Karpas-422 (cell line): ENCODE measurements around the gene UST. TPM values are rescaled to one million over a fixed set of nuclear protein-coding genes. Genes with fewer than 3 reads are reported as not detected.

Source experiments
- DNase-seq: peaks from one replicate; pipeline ENCODE4 v3.0.0-alpha.2; 2015
- H2AFZ ChIP-seq: fragments of 200-600 bp; sonication (generic); 2 replicates; pipeline ENCODE4 v1.6.1; 2014; ENCODE audit warnings: antibody characterized with exemption, low read length, mixed read lengths
- H3K27ac ChIP-seq: fragments of 200-600 bp; sonication (generic); 2 replicates; pipeline ENCODE4 v1.5.1; 2014; ENCODE audit warnings: mild to moderate bottlenecking, low read length, moderate library complexity
- H3K27me3 ChIP-seq: fragments of 200-600 bp; sonication (generic); 2 replicates; pipeline ENCODE4 v1.6.1; 2014; ENCODE audit warnings: low read length, mixed read lengths
- H3K36me3 ChIP-seq: fragments of 200-600 bp; sonication (generic); 2 replicates; pipeline ENCODE4 v1.6.1; 2014; ENCODE audit warnings: low read length, mixed read lengths; ENCODE audit not compliant: insufficient read depth
- H3K4me1 ChIP-seq: fragments of 200-600 bp; sonication (generic); 2 replicates; pipeline ENCODE4 v1.6.1; 2014; ENCODE audit warnings: mild to moderate bottlenecking, low read length, mixed read lengths
- H3K4me2 ChIP-seq: fragments of 200-600 bp; sonication (generic); 2 replicates; pipeline ENCODE4 v1.6.1; 2014; ENCODE audit warnings: low read length, low read depth, mild to moderate bottlenecking; ENCODE audit not compliant: poor library complexity, severe bottlenecking
- H3K4me3 ChIP-seq: fragments of 200-600 bp; sonication (generic); 2 replicates; pipeline ENCODE4 v1.5.1; 2014; ENCODE audit warnings: mild to moderate bottlenecking, antibody characterized with exemption, low read length, mixed read lengths
- H3K79me2 ChIP-seq: fragments of 200-600 bp; sonication (generic); 2 replicates; pipeline ENCODE4 v1.6.1; 2014; ENCODE audit warnings: mild to moderate bottlenecking, low read length, mixed read lengths
- H3K9ac ChIP-seq: fragments of 200-600 bp; sonication (generic); 2 replicates; pipeline ENCODE4 v1.6.0; 2014; ENCODE audit warnings: low read length
- H3K9me2 ChIP-seq: fragments of 200-600 bp; sonication (generic), shearing (Covaris generic); replicated peaks from 2 replicates; pipeline ENCODE4 v1.6.0; 2014; ENCODE audit warnings: mild to moderate bottlenecking, low read length, moderate library complexity; ENCODE audit not compliant: insufficient read depth
- H3K9me3 ChIP-seq: fragments of 300-700, 200-600 bp; sonication (generic); 2 replicates; pipeline ENCODE4 v1.6.1; 2014; ENCODE audit warnings: low read length, mixed read lengths
- H4K20me1 ChIP-seq: fragments of 200-600 bp; sonication (generic); 2 replicates; pipeline ENCODE4 v1.6.1; 2014; ENCODE audit warnings: mild to moderate bottlenecking, antibody characterized with exemption, low read length, low read depth; ENCODE audit not compliant: insufficient read depth
- total RNA-seq: library from RNA; depleted of rRNA; stranded (reverse); fragments of >200 nt; shearing (Covaris generic); gene quantifications from 2 replicates; pipeline ENCODE4 v1.2.3, GENCODE V29; 2014; ENCODE audit warnings: low replicate concordance; rRNA removed

Gene UST
- 0.15 TPM in 1 of 2 replicates, not detected in the other for total RNA-seq

GRCh38 chr6:148746363-148747144 is at the start of gene UST:
Gene UST, plus strand, starts transcription at chr6:148747030. Its CDS starts 401 bp downstream, at chr6:148747431.
- no peaks in the 10 kb centered on the region for H3K36me3 ChIP-seq
- no peaks in the 10 kb centered on the region for H3K9me2 ChIP-seq
- H3K4me3 ChIP-seq, result peak within 1 kb of the TSS; percentile 65
- no peaks in the 10 kb centered on the region for H4K20me1 ChIP-seq
- peak within 1 kb of the TSS; percentile 86 for H2AFZ ChIP-seq
- peaks cover 10% of the 10 kb centered on the region for H3K4me1 ChIP-seq
- 0 out of 2 replicates have a peak within 1 kb of the TSS, but pooled peaks have one; percentile 20 for H3K9ac ChIP-seq
- peak; percentile 67 for DNase-seq
- no peaks in the 10 kb centered on the region for H3K27me3 ChIP-seq
- peak within 1 kb of the TSS; percentile 70 for H3K4me2 ChIP-seq
- H3K9me3 ChIP-seq, result no peaks in the 10 kb centered on the region
- no peaks in the 10 kb centered on the region for H3K79me2 ChIP-seq
- H3K27ac ChIP-seq, result no peak within 1 kb of the TSS

GRCh38 chr6:148697895-148698440 is 48.9 kb upstream of the UST start:
- Histone ChIP-seq H3K27ac (no peak overlapping the region), H3K4me3 (no peak overlapping the region), H4K20me1 (no peaks in the 10 kb centered on the region), H3K4me2 (no peak overlapping the region), H2AFZ (no peak overlapping the region), H3K36me3 (no peaks in the 10 kb centered on the region), H3K9me2 (no peaks in the 10 kb centered on the region), H3K4me1 (no peaks in the 10 kb centered on the region), H3K9ac (no peak overlapping the region), H3K27me3 (no peaks in the 10 kb centered on the region), H3K9me3 (no peaks in the 10 kb centered on the region), H3K79me2 (no peaks in the 10 kb centered on the region)
- DNase-seq, result no peak

- no peak for DNase-seq
- Histone ChIP-seq H2AFZ (no peak overlapping the region), H3K36me3 (no peaks in the 10 kb centered on the region), H3K79me2 (no peaks in the 10 kb centered on the region), H3K9me2 (no peaks in the 10 kb centered on the region), H3K4me1 (no peaks in the 10 kb centered on the region), H3K27ac (no peak overlapping the region), H4K20me1 (no peaks in the 10 kb centered on the region), H3K4me3 (no peak overlapping the region), H3K27me3 (no peaks in the 10 kb centered on the region), H3K9ac (no peak overlapping the region), H3K4me2 (no peak overlapping the region), H3K9me3 (no peaks in the 10 kb centered on the region)
Observed at GRCh38 chr6:148698671-148699180, 48.1 kb upstream of the UST start.

GRCh38 chr6:148700047-148700715 is 46.6 kb upstream of the UST start:
- Histone ChIP-seq H4K20me1 (no peaks in the 10 kb centered on the region), H3K79me2 (no peaks in the 10 kb centered on the region), H3K4me3 (no peak overlapping the region; the same call in 1 of the 2 replicates), H3K27me3 (no peaks in the 10 kb centered on the region), H3K9me2 (no peaks in the 10 kb centered on the region), H3K27ac (no peak overlapping the region), H2AFZ (no peak overlapping the region), H3K9ac (no peak overlapping the region), H3K9me3 (no peaks in the 10 kb centered on the region), H3K4me2 (no peak overlapping the region), H3K4me1 (no peaks in the 10 kb centered on the region), H3K36me3 (no peaks in the 10 kb centered on the region)
- no peak for DNase-seq

- no peaks in the 10 kb centered on the region for H3K4me1 ChIP-seq
- no peak overlapping the region for H3K27ac ChIP-seq
- H3K27me3 ChIP-seq, result no peaks in the 10 kb centered on the region
- H2AFZ ChIP-seq, result no peak overlapping the region
- no peaks in the 10 kb centered on the region for H3K9me2 ChIP-seq
- H3K9ac ChIP-seq, result no peak overlapping the region
- peak overlapping the region; percentile 44 for H3K4me2 ChIP-seq
- peak overlapping the region; percentile 35; the same call in 1 of the 2 replicates for H3K4me3 ChIP-seq
- DNase-seq, result no peak
- no peaks in the 10 kb centered on the region for H3K36me3 ChIP-seq
- no peaks in the 10 kb centered on the region for H3K9me3 ChIP-seq
- H3K79me2 ChIP-seq, result no peaks in the 10 kb centered on the region
- H4K20me1 ChIP-seq, result no peaks in the 10 kb centered on the region
Observed at GRCh38 chr6:148700741-148701311, 46.0 kb upstream of the UST start.

GRCh38 chr6:148701375-148701774 is 45.5 kb upstream of the UST start:
- no peaks in the 10 kb centered on the region for H4K20me1 ChIP-seq
- H3K9me2 ChIP-seq, result no peaks in the 10 kb centered on the region
- H3K4me3 ChIP-seq, result no peak overlapping the region
- DNase-seq, result no peak
- no peak overlapping the region for H3K4me2 ChIP-seq
- no peaks in the 10 kb centered on the region for H3K9me3 ChIP-seq
- H3K36me3 ChIP-seq, result no peaks in the 10 kb centered on the region
- H3K79me2 ChIP-seq, result no peaks in the 10 kb centered on the region
- no peak overlapping the region for H3K27ac ChIP-seq
- no peak overlapping the region for H3K9ac ChIP-seq
- H3K4me1 ChIP-seq, result no peaks in the 10 kb centered on the region
- no peaks in the 10 kb centered on the region for H3K27me3 ChIP-seq
- H2AFZ ChIP-seq, result no peak overlapping the region

- H3K4me3 ChIP-seq, result no peak overlapping the region
Observed at GRCh38 chr6:148703900-148704299, 42.9 kb upstream of the UST start.

More at GRCh38 chr6:148703900-148704299, 42.9 kb upstream of the UST start:
- Histone ChIP-seq H3K27ac (no peak overlapping the region), H3K79me2 (no peaks in the 10 kb centered on the region), H3K9me3 (no peaks in the 10 kb centered on the region), H3K9ac (no peak overlapping the region), H2AFZ (no peak overlapping the region), H4K20me1 (no peaks in the 10 kb centered on the region), H3K27me3 (no peaks in the 10 kb centered on the region), H3K9me2 (no peaks in the 10 kb centered on the region), H3K4me1 (no peaks in the 10 kb centered on the region), H3K36me3 (no peaks in the 10 kb centered on the region), H3K4me2 (no peak overlapping the region)
- no peak for DNase-seq
